Activated naive CD4-positive, alpha-beta T cell treated with anti-CD3 and anti-CD28 coated beads, Interleukin-2, amount 50 U/mL, for 24 hours (primary cell): ENCODE data around the gene SLC13A5.
"Not testable (repeated sequence)": the region's sequence is repeated elsewhere in the genome, so short reads cannot be mapped to it uniquely, and the experiment has no call there.

Source experiments
- H3K27ac Mint-ChIP-seq: one replicate; pipeline ENCODE4 v1.8.0; 2021; ENCODE audit warnings: mild to moderate bottlenecking, mixed read lengths
- H3K27me3 Mint-ChIP-seq: one replicate; pipeline ENCODE4 v1.8.0; 2021; ENCODE audit warnings: mixed read lengths
- H3K36me3 Mint-ChIP-seq: one replicate; pipeline ENCODE4 v1.8.0; 2021; ENCODE audit warnings: mixed read lengths
- H3K4me1 Mint-ChIP-seq: one replicate; pipeline ENCODE4 v1.8.0; 2021; ENCODE audit warnings: mixed read lengths
- H3K4me3 Mint-ChIP-seq: one replicate; pipeline ENCODE4 v1.8.0; 2021; ENCODE audit warnings: mild to moderate bottlenecking, mixed read lengths
- H3K9me3 Mint-ChIP-seq: one replicate; pipeline ENCODE4 v1.8.0; 2021; ENCODE audit warnings: mixed read lengths

SLC13A5 gene

DNA sequence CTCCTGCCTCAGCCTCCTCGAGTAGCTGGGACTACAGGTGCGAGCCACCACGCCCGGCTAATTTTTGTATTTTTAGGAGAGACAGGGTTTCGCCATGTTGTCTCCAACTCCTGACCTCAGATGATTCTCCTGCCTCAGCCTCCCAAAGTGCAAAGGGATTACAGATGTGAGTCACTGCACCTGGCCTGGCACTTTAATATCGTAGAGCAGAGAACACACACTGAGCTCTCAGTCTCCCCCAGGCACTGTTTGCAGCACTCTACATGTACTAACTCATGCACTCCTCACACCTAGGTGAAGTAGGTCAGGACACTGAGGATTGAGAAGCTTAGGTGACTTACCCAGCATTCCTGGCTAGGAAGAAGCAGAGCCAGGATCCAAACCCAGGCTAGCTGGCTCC is 46.6 kb downstream of the SLC13A5 start:
- H3K36me3 Mint-ChIP-seq, result peaks cover 3% of the 10 kb centered on the region
- H3K27ac Mint-ChIP-seq, result no peak overlapping the region
- no peak overlapping the region for H3K4me3 Mint-ChIP-seq

DNA sequence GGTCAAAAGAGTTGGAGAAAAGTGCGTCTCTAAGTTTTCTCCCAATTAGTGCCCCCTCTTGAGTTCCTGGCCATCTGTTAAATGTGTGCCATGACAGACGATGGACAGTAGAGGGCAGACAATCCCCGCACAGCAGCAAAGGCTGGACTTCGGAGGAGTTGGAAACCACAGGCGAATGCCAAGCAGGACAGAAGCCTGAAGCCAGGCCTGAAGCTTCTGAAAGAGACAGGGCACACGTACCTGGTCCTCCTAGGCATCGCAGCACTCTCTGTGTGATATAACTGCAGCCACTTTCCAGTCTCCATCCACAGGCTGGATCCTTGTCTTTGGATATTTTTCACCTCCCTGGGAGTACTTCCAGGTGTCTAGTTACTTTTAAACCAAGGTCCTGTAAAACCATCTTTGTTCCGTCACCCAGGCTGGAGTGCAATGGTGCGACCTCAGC is 47.1 kb downstream of the SLC13A5 start:
- Mint-ChIP-seq H3K27ac (no peak overlapping the region), H3K4me1 (peaks cover 10% of the 10 kb centered on the region), H3K36me3 (peaks cover 3% of the 10 kb centered on the region), H3K27me3 (no peaks in the 10 kb centered on the region), H3K9me3 (no peaks in the 10 kb centered on the region), H3K4me3 (no peak overlapping the region)

More for the DNA sequence above, 46.6 kb downstream of the SLC13A5 start:
- no peaks in the 10 kb centered on the region for H3K27me3 Mint-ChIP-seq
- H3K4me1 Mint-ChIP-seq, result peaks cover 5% of the 10 kb centered on the region
- H3K9me3 Mint-ChIP-seq, result no peaks in the 10 kb centered on the region

GRCh38 chr17:6663200-6663599 is 50.0 kb downstream of the SLC13A5 start:
- not testable (repeated sequence) for H3K4me3 Mint-ChIP-seq, H3K27ac Mint-ChIP-seq, H3K27me3 Mint-ChIP-seq, H3K9me3 Mint-ChIP-seq, H3K36me3 Mint-ChIP-seq
- H3K4me1 Mint-ChIP-seq, result peaks cover 28% of the 10 kb centered on the region

GRCh38 chr17:6661464-6661848 is 51.7 kb downstream of the SLC13A5 start:
- Mint-ChIP-seq H3K27me3 (no peaks in the 10 kb centered on the region), H3K4me3 (no peak overlapping the region), H3K27ac (no peak overlapping the region), H3K36me3 (peaks cover 1% of the 10 kb centered on the region), H3K4me1 (peaks cover 33% of the 10 kb centered on the region), H3K9me3 (no peaks in the 10 kb centered on the region)

- Mint-ChIP-seq H3K36me3 (peaks cover 1% of the 10 kb centered on the region), H3K9me3 (no peaks in the 10 kb centered on the region), H3K4me1 (peaks cover 36% of the 10 kb centered on the region), H3K27ac (peak overlapping the region; percentile 61), H3K27me3 (no peaks in the 10 kb centered on the region), H3K4me3 (no peak overlapping the region)
These were observed 52.2 kb downstream of the SLC13A5 start for GRCh38 chr17:6660805-6661463.

DNA sequence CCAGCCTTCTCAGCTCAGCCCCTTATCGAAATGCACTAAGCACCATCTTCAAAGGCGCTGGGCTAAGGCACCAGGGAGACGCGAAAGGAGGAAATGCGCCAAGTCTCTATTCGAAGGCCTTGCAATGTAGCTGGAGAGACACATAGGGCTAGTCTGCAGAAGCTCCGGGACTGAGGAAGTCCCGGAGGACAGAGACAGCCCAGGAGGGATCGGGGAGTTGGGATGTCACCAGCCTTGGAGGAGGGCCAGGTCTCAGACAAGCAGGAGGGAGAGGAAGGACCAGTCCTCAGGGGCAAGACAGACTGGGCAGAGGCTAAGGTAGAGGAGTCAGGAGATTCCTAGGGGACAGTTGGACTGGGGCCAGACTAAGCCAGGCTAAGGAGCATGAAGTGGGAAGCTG is 53.1 kb downstream of the SLC13A5 start:
- Mint-ChIP-seq H3K27me3 (no peaks in the 10 kb centered on the region), H3K36me3 (peaks cover 1% of the 10 kb centered on the region), H3K4me3 (no peak overlapping the region), H3K4me1 (peaks cover 43% of the 10 kb centered on the region), H3K9me3 (no peaks in the 10 kb centered on the region), H3K27ac (no peak overlapping the region)

DNA sequence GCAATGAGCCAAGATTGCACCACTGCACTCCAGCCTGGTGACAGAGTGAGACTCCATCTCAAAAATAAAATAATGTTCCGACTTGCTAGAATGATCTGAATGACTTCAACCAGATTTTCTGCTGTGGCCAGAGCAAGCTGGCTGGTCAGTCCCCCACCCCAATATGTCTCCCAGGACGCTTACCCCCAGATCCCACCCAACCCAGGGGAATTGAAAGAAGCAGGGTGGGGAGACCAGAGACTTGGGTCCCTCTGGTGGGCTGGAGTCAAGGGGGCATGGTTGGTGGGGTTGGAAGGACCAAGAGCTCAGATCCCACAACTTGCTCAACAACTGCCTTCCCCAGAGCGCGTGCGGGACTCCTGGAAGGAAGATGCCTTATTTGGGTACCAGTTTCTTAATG is 54.8 kb downstream of the SLC13A5 start:
- not testable (repeated sequence) for H3K36me3 Mint-ChIP-seq, H3K9me3 Mint-ChIP-seq, H3K27me3 Mint-ChIP-seq, H3K27ac Mint-ChIP-seq
- Mint-ChIP-seq H3K4me1 (peaks cover 56% of the 10 kb centered on the region), H3K4me3 (peak overlapping the region; percentile 89)

- Mint-ChIP-seq H3K27ac (peak overlapping the region; percentile 55), H3K36me3 (peaks cover 1% of the 10 kb centered on the region), H3K4me3 (peak overlapping the region; percentile 89), H3K9me3 (no peaks in the 10 kb centered on the region), H3K4me1 (peaks cover 62% of the 10 kb centered on the region), H3K27me3 (no peaks in the 10 kb centered on the region)
These were observed 55.4 kb downstream of the SLC13A5 start for GRCh38 chr17:6657633-6658287.

- H3K9me3 Mint-ChIP-seq, H3K36me3 Mint-ChIP-seq, H3K27me3 Mint-ChIP-seq: not testable (repeated sequence)
- Mint-ChIP-seq H3K4me1 (peaks cover 68% of the 10 kb centered on the region), H3K4me3 (peak overlapping the region; percentile 89), H3K27ac (peak overlapping the region; percentile 81)
These were observed 56.2 kb downstream of the SLC13A5 start for GRCh38 chr17:6656797-6657632.

GRCh38 chr17:6655732-6656361 is 57.3 kb downstream of the SLC13A5 start:
- not testable (repeated sequence) for H3K36me3 Mint-ChIP-seq, H3K9me3 Mint-ChIP-seq, H3K27me3 Mint-ChIP-seq
- Mint-ChIP-seq H3K4me3 (peak overlapping the region; percentile 85), H3K4me1 (peaks cover 61% of the 10 kb centered on the region), H3K27ac (peak overlapping the region; percentile 12)

DNA sequence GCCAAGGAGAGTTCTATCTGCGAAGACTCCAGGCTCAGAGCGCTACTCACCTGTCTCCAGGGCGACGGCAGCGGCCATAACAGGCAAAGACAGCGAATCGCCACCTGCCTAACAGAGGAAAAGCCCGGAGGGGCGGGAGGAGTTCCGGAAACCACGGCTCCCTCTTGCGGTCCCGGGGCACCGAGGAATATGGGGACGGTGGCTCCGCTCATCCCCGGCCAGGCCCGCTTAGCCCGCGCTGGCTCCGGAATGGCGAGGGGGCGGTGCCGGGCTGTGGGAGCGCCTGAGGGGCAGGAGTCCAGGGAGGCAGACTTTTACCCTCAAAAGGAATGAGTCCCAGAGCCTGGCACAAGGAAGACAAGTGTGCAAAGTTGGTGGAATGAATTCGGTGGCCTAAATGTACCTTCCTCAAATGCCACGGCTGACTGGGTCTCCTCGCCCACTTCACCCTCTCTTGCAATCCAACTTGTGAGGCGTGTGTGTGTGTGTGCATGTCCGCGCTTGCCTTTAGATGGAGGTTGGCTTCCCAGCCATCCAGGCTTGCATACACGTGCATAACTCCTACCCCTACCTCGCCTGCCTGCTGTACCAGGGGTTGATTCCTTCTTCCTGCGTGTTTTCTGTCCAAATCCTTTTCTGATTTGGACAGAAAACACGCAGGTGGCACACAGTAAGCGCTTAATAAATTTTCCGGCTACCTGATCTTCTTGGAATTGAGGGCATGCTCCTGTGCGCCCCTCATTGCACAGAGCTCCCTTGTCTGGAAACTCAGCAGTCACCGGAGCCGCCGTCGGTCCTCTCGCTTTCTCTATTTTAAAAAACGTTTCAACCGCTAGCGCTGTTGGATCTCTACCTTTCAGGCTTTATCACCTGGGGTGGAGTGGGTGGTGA is 58.1 kb downstream of the SLC13A5 start:
- Mint-ChIP-seq H3K27ac (no peak overlapping the region), H3K4me1 (peaks cover 58% of the 10 kb centered on the region), H3K4me3 (peak overlapping the region; percentile 81), H3K9me3 (no peaks in the 10 kb centered on the region), H3K36me3 (peaks cover 1% of the 10 kb centered on the region), H3K27me3 (no peaks in the 10 kb centered on the region)

GRCh38 chr17:6651919-6652452 is 61.2 kb downstream of the SLC13A5 start:
- Mint-ChIP-seq H3K4me3 (peak overlapping the region; percentile 71), H3K27ac (no peak overlapping the region), H3K9me3 (no peaks in the 10 kb centered on the region), H3K36me3 (peaks cover 12% of the 10 kb centered on the region), H3K27me3 (no peaks in the 10 kb centered on the region), H3K4me1 (peaks cover 68% of the 10 kb centered on the region)

DNA sequence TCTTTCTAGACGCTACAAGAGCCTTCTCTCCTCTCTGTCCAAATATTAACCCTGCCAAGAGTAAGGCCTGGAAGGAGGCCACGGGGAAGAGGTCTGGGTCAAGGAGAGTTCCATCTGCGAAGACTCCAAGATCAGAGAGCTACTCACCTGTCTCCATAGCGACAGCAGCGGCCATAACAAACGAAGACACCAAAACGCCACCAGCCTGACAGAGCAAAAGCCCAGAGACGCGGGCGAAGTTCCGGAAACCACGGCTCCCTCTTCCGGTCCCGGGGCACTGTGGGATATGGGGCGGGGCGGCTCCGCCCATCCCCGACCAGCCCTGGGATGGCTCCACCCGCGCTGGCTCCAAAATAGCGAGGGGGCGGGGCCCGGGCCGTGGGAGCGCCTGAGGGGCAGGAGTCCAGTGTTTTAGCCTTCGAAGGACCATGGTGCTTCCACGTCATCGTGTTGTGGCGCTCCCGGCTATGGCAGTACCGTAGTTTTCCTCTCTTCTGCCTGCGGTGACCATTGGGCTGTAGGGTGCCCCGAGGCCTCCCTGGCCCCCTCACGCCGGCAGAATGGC is 61.7 kb downstream of the SLC13A5 start, which contains the start of the genes C17orf100 and MED31:
Gene C17orf100 (plus strand): TSS at position 409 of the 565 bp plus-strand sequence. CDS start 152 bp downstream, at position 561.
Gene MED31 (minus strand): TSS at position 252 of the 565 bp plus-strand sequence. CDS start 77 bp downstream, at position 175.
- H3K4me3 Mint-ChIP-seq, result peak within 1 kb of the TSS; percentile 94
- no peaks in the 10 kb centered on the region for H3K27me3 Mint-ChIP-seq
- H3K4me1 Mint-ChIP-seq, result peaks cover 73% of the 10 kb centered on the region
- peaks cover 14% of the 10 kb centered on the region for H3K36me3 Mint-ChIP-seq
- no peaks in the 10 kb centered on the region for H3K9me3 Mint-ChIP-seq
- H3K27ac Mint-ChIP-seq, result peak within 1 kb of the TSS; percentile 99

DNA sequence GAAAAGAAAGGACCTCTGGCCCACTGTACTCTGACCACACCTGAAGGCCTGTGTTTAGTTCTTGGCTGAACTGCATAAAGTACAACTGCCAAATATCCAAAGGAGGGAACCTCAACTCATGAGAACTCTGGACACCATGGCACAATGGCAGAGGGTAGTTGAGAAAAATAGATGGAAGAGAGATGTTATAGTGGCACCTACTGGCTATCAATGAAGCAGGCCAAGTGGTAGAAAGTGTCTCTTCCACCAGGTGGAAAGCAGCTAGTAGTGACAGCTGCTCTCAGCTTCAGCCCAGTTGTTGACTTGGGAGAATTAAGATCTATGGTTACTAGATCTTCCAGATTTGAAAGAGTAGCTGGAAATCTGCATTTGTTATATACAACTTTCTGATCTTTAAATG is 65.0 kb downstream of the SLC13A5 start:
- Mint-ChIP-seq H3K27ac (no peak overlapping the region), H3K4me1 (peaks cover 75% of the 10 kb centered on the region), H3K4me3 (no peak overlapping the region)

More for the DNA sequence above, 65.0 kb downstream of the SLC13A5 start:
- H3K27me3 Mint-ChIP-seq, result no peaks in the 10 kb centered on the region
- no peaks in the 10 kb centered on the region for H3K9me3 Mint-ChIP-seq
- H3K36me3 Mint-ChIP-seq, result peaks cover 20% of the 10 kb centered on the region
